ENCODE data around the gene ZRANB3.

ZRANB3 gene

DNA sequence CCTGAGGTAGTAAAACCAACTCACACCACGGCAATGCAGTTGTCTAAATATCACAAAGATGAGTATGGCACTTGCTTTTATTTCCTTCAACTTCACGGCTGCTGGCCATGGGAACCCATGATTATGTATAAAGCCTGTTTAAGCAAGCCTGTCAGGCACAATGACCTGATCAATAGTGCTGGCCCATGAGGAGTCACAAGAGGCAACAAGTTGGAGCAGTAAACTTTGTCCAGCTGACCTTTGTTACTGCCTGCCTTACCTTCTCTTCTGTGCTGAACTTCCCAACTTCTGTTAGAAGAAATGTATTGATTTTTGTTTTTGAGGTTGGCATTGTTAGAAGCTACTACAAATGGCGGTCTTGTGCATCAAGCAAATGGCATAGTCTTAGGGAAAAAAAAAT is 327.1 kb downstream of the ZRANB3 start:
- no peak overlapping the region for H3K27ac ChIP-seq (ENCODE audit: extremely low read depth, low read depth, low read length)
- H3K4me3 ChIP-seq (ENCODE audit: low read depth, low read length): no peak overlapping the region
- no peaks in the 10 kb centered on the region for H3K4me1 ChIP-seq (ENCODE audit: control insufficient read depth, insufficient read depth, low read length)
- H3K9me3 ChIP-seq (ENCODE audit: control insufficient read depth, insufficient read depth, low read depth, low read length): no peaks in the 10 kb centered on the region
- TF ChIP-seq ZNF654 (tag by site-specific recombination; IDR thresholded peaks at IDR 0.05; ENCODE audit: low read depth) (no peak), TCF7L2 (IDR thresholded peaks at IDR 0.05; ENCODE audit: borderline replicate concordance, low read depth, low read length) (no peak), ZXDB (tag by site-specific recombination; IDR thresholded peaks at IDR 0.05) (no peak), ZNF311 (tag by site-specific recombination; IDR thresholded peaks at IDR 0.05; ENCODE audit: borderline replicate concordance) (no peak), ZNF121 (tag by site-specific recombination; IDR thresholded peaks at IDR 0.05) (no peak), ZNF391 (tag by site-specific recombination; IDR thresholded peaks at IDR 0.05; ENCODE audit: borderline replicate concordance, low read depth) (no peak), KLF16 (tag by site-specific recombination; IDR thresholded peaks at IDR 0.05) (no peak), SETDB1 (IDR thresholded peaks at IDR 0.05; ENCODE audit: insufficient read length, low read length) (no peak), ZNF549 (tag by site-specific recombination; IDR thresholded peaks at IDR 0.05) (no peak)
- TF ChIP-seq, protein P1, sequence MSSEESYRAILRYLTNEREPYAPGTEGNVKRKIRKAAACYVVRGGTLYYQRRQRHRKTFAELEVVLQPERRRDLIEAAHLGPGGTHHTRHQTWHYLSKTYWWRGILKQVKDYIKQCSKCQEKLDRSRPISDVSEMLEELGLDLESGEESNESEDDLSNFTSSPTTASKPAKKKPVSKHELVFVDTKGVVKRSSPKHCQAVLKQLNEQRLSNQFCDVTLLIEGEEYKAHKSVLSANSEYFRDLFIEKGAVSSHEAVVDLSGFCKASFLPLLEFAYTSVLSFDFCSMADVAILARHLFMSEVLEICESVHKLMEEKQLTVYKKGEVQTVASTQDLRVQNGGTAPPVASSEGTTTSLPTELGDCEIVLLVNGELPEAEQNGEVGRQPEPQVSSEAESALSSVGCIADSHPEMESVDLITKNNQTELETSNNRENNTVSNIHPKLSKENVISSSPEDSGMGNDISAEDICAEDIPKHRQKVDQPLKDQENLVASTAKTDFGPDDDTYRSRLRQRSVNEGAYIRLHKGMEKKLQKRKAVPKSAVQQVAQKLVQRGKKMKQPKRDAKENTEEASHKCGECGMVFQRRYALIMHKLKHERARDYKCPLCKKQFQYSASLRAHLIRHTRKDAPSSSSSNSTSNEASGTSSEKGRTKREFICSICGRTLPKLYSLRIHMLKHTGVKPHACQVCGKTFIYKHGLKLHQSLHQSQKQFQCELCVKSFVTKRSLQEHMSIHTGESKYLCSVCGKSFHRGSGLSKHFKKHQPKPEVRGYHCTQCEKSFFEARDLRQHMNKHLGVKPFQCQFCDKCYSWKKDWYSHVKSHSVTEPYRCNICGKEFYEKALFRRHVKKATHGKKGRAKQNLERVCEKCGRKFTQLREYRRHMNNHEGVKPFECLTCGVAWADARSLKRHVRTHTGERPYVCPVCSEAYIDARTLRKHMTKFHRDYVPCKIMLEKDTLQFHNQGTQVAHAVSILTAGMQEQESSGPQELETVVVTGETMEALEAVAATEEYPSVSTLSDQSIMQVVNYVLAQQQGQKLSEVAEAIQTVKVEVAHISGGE (tag by site-specific recombination; conservative IDR thresholded peaks at IDR 0.05; ENCODE audit: low read depth): no peak
- ChIA-PET POLR2A (no interaction called here), CTCF (no interaction called here)
- H3K36me3 ChIP-seq (ENCODE audit: control insufficient read depth in 2 of 2, insufficient read depth in 1 of 2, low read length in 2 of 2): peaks cover 0 to 6% of the 10 kb centered on the region in 2 experiments; a peak in 1 of 3 replicates

GRCh38 chr2:135202751-135203150 is 328.3 kb downstream of the ZRANB3 start:
- H3K36me3 ChIP-seq (ENCODE audit: control insufficient read depth in 2 of 2, insufficient read depth in 1 of 2, low read length in 2 of 2): peaks cover 0 to 6% of the 10 kb centered on the region in 2 experiments; a peak in 1 of 3 replicates
- H3K4me3 ChIP-seq (ENCODE audit: low read depth, low read length): no peak overlapping the region
- ChIA-PET POLR2A (interaction anchor here (0.6 kb wide), 1 partner anchor 26 kb away, joined by 5 read pairs; no protein-coding TSS in a partner anchor), CTCF (no interaction called here)
- H3K4me1 ChIP-seq (ENCODE audit: control insufficient read depth, insufficient read depth, low read length): no peaks in the 10 kb centered on the region
- no peak for TF ChIP-seq ZNF529 (tag by site-specific recombination; IDR thresholded peaks at IDR 0.05; ENCODE audit: insufficient replicate concordance)
- TF ChIP-seq GLIS2 (tag by site-specific recombination; IDR thresholded peaks at IDR 0.05): no peak
- no peak for TF ChIP-seq ZFP37 (tag by site-specific recombination; IDR thresholded peaks at IDR 0.05)
- no peak for TF ChIP-seq ZNF692 (tag by site-specific recombination; IDR thresholded peaks at IDR 0.05)
- no peaks in the 10 kb centered on the region for H3K9me3 ChIP-seq (ENCODE audit: control insufficient read depth, insufficient read depth, low read depth, low read length)
- no peak overlapping the region for H3K27ac ChIP-seq (ENCODE audit: extremely low read depth, low read depth, low read length)

DNA sequence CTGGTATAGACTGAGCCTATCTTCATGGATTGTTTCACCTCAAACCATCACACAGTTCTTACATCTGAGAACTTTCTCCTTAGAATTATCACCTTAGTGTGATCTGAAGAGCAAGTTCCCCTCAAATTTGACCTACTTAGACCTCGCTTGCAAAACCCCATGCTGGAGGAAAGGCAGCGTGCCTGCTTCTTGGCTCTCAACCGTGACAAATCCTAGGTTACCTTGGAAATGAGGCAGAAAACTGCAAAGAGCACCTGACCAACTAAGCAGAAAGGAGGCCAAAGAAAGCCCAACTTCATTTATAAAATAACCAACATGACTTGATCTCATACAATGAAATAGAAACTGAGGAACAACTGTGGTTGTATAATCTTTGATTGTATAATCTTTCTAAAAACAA is 332.5 kb downstream of the ZRANB3 start:
- Histone ChIP-seq H3K36me3 (ENCODE audit: control insufficient read depth in 2 of 2, insufficient read depth in 1 of 2, low read length in 2 of 2) (no peaks in the 10 kb centered on the region), H3K27ac (ENCODE audit: extremely low read depth, low read depth, low read length) (no peak overlapping the region), H3K4me3 (ENCODE audit: low read depth, low read length) (no peak overlapping the region), H3K4me1 (ENCODE audit: control insufficient read depth, insufficient read depth, low read length) (no peaks in the 10 kb centered on the region), H3K9me3 (ENCODE audit: control insufficient read depth, insufficient read depth, low read depth, low read length) (no peaks in the 10 kb centered on the region)
- no peak for TF ChIP-seq ZFHX2 (tag by site-specific recombination; conservative IDR thresholded peaks at IDR 0.05)
- no peak for TF ChIP-seq REPIN1 (tag by site-specific recombination; IDR thresholded peaks at IDR 0.05; ENCODE audit: low read depth)
- TF ChIP-seq ZNF18 (tag by site-specific recombination; IDR thresholded peaks at IDR 0.05): no peak
- no peak for TF ChIP-seq ZNF837 (tag by site-specific recombination; IDR thresholded peaks at IDR 0.05)
- ChIA-PET POLR2A (no interaction called here), CTCF (no interaction called here)
